GM19395 (cell line): Measurements from ENCODE around the gene SELENON.

ENCODE experiments used
- ATAC-seq: cut with Tn5 transposase; IDR thresholded peaks from one replicate; pipeline ENCODE4 v1.9.1; 2021; ENCODE audit warnings: mild to moderate bottlenecking, moderate library complexity; ENCODE audit not compliant: unreplicated experiment

The SELENON gene, protein sequence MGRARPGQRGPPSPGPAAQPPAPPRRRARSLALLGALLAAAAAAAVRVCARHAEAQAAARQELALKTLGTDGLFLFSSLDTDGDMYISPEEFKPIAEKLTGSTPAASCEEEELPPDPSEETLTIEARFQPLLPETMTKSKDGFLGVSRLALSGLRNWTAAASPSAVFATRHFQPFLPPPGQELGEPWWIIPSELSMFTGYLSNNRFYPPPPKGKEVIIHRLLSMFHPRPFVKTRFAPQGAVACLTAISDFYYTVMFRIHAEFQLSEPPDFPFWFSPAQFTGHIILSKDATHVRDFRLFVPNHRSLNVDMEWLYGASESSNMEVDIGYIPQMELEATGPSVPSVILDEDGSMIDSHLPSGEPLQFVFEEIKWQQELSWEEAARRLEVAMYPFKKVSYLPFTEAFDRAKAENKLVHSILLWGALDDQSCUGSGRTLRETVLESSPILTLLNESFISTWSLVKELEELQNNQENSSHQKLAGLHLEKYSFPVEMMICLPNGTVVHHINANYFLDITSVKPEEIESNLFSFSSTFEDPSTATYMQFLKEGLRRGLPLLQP

DNA sequence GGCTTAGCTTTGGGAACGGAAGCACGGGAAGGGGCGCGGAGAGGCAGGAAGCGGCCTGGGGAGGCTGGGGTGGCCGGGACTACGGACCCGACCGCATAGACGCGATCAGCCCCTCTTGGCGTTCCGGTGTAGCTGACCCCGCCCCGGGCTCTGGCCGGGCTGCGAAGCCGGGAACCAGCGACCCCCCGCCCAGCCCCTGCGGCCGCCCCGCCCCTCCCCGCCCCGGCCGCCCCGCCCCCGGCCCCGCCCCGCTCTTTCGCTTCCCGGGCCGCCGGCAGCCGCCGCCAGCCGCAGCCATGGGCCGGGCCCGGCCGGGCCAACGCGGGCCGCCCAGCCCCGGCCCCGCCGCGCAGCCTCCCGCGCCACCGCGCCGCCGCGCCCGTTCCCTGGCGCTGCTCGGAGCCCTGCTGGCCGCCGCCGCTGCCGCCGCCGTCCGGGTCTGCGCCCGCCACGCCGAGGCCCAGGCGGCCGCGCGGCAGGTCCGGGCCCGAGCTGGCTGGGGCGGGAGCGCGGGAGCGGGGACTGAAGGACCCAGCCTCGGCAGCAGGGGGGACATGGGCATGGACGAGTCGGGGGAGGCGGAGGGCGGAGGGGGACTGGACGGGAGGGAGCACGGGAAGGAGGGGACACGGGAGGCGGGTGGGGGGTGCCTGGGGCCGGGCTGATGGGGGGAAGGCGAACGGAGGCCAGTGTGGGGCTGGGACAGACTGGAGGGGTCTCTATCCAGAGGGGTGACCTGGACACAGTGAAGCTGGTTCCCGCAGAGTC, at the start of gene SELENON:
Gene SELENON (plus strand): TSS at position 259 of the 768 bp plus-strand sequence. CDS start 38 bp downstream, at position 297.
- no peak for ATAC-seq

DNA sequence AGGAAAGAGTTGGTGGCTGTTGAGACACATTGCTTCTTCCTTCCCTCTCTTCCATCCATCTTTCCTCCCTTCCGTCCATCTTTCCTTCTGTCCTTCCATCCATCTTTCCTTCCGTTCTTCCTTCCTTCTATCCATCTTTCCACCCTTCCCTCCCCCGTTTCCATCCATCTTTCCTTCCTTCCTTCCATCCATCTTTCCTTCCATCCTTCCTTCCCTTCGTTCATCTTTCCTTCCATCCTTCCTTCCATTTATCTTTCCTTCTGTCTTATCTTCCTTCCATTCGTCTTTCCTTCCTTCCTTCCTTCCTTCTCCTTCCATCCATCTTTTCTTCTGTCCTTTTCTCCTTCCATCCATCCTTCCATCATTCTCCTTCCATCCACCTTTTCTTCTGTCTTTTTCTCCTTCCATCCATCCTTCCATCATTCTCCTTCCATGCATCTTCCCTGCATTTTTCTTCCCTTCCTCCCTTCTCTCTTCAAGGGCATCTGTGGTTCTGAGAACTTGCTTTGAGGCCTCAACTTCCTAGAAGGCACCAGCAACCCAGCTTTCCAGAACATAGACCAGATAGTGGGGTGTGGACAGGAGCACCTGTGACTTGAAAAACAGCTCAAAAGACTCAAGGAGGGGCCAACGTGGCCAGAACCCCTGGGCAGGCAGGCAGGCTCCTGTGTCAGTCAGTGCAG, 48.9 kb upstream of the SELENON start:
- ATAC-seq = no peak

DNA sequence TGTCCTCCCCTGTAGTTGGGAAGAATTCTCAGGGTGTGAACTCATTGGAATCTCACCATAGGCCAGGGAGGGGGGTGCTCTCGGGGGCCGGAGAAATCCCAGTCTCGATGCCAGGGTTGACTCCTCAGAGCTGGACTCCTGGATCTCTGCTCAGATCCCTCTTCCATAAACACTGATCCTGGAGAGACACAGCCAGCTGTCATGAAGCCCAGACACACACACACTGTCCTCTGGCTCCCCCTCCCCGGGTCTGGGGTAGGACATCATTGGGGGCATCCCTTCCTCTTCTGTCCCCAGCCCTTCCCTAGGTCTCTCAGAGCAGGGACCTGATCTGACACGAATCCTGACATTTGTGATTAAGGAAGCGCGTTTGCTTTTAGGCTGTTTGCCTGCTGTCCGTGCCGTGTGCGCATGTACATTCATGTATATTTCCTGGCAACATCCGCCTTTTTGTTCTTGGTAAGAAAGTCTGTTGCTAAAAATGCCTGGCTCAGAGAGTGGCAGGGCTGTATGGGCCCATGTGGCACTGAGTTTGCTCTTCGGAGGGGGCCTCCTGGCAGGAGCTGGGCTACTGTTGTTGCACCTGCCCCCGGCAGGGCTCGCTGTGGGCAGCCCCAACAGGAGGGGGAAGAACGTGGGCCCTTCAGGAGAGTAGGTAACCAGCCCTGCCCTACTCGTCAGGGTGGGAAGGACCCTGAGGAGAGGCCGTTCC, 45.4 kb upstream of the SELENON start:
- no peak for ATAC-seq

DNA sequence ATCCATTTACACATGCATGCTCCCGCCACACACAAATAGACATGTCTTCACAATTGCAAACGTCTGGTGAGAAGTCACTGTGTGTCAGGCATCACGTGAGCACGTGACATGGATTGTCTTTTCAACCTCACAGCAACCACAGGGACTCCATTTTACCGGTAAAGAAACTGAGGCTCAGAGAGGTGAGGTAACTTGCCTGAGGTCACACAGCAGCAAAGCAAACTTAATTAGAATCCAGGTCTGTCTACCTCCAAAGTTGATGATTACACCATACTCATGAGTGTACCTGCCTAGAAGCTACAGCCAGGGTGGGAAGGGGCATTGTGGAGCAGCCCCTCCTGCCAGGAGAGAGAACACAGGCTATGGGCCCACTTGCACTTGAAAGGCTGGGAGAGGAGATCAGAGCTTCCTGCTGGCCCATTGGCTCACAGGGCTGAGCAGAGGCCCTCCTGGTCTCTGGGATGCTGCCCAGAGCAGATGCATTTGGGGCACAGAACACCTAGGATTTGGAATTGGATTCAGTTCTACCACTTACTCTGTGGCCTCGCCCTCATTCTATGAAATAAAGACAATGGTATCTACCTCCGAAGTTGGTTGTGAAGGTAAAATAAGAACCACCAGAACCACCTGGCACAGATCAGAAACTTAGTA, 44.4 kb upstream of the SELENON start:
- no peak for ATAC-seq

DNA sequence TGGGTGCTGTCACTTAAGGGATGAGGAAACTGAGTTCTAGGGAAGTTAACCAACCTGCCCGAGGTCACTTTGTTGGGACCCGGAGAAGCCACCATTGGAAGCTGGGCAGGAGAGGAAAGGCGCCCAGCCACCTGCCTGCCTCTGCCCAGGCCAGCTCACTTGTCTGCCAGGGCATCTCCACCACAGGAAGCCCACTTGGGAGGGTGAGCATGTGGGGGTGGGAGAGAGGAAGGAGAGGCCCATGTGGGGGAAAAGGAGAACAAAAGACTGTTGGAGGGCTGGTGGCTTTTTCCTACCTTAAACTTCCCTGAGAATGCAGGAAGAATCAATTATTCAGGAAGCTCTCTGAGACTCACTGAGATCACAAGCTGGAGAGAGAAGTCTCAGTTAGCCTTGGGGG, 43.8 kb upstream of the SELENON start:
- no peak for ATAC-seq

DNA sequence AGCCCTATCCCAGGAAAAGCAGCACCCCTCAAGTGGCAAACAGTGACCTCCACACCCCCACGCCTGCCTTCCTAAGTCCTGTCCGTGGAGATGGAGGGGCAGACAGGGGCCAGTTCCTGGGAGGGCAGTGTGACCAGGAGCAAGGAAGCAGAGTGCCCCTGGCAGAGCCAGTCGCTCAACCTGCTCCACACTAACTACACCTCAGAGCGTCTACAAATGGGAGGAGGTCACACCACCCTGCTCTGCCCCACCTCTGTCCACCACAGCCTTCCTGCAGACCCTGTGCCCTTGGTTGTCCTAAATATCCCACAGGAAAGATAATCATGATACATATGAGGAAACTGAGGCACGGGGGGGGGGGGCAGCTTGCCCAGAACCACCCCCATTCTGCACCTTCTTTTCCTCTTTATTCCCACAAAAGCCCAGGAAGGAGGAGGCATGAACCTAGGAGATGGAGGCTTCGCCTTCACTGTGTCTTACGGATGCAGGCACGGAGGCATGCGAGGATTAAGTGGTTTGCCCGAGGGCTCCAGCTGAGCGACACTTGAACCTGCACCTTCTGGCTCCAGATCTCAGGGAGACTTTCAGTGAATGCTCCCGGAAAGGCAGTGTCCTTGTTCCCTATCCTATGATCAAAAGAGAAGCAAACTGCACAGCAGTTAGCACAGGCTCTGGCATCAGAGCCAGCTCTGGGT, 42.7 kb upstream of the SELENON start:
- no peak for ATAC-seq

DNA sequence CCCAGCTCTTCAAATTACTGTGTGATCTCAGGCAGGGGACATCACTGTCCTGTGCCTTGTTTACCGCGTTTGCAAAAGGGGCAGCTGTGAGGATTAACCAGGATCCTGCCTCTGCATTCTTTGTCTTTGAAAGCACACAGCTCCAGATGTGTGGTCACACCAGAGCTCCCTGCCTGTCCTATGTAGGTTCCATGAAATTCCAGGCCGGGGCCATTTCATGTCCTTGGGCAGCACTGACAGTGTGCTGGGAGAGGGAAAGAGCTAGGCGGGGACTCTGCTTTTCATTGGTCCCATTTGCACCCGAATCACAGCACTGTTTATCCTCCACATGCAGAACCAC, 42.2 kb upstream of the SELENON start:
- ATAC-seq = no peak

DNA sequence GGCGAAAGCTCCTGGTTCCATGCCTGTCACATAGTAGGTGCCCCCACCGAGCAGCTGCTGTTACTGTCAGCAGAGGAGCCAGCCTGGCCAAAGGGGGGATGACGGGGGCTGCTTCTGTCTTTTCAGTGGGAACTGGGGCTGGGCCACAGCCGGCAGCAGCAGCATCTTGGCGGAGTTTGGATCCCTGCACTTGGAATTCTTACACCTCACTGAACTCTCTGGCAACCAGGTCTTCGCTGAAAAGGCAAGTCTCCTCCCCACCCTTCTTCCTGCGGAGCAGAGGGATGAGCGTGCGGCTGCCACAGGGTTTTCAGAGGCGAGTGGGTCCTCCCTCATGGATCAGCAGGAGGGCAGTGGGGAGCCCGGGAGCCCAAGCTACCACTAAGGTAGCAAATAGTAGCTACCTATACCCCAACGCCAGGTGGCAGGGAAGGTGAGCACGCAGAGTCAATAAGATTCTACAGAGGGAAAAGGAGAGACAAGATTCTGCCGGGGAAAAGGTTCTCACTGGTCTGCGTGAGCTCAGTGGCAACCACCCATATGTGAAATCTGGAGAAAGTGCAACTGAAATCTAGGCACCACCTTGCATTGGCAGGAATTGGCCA, 41.4 kb upstream of the SELENON start:
- no peak for ATAC-seq

DNA sequence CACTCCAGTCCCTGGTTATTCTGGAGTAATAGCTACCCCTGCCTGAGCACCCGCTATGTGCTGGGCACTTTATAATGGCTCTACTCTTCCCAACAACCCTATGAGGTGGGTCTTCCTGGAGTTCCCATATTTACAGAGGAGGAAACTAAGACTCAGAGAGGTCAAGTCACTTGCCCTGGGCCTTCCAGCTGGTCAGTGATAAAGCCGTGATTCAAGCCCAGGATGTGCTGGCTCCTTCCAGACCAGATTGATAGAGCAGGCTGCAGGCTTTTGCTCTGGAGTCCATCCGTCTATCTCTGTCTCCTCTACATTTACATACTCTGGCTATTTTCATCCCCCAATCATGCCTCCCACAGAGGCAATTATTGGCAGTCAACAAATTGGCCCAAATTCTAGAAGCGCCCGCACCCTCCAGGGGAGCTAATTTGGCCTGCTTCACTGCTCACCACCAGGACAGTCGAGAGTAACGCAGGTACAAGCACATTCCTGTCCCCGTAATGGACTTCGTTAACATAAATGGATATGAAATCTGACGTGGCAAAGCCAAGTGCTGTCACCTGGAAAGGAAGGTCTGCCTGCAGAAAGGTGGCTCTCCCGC, 39.8 kb upstream of the SELENON start:
- ATAC-seq = no peak

DNA sequence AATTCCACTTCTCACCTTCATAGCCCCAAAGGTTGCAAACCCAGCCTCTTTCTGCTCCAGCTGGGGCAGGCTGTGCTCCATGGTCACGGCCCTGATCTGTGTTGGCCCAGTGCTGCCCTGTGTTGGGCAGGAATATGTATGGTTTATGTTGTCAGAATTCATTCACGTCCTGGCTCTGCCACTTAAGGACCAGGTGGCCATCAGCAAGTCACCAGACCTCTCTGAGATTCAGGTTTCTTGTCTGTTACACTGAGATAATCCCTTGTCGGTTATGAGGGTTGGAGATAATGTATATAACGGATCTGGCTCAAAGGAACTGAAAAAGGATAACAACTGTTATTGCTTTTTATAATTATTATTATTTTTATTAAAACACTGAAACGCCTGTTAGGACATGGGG, 39.1 kb upstream of the SELENON start:
- ATAC-seq = no peak

DNA sequence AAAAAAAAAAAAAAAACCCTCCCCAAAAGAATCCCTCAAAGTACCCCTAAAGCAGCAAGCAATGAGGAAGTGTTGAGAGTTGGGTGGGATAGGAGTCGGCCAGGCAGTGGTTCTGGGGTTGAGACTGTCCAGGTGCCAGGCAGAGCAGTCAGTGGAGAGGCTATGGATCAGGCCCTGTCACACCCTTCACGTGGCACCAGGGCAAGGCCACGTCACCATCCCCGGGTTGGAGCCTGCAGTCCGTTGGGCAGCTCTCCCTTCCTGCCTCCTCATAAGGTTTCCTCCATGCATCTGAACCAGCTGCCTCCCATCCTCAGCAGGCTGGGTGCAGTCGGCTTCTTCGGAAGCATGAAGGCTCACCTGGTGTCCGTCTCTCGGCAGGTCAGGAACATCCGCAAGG, 36.5 kb upstream of the SELENON start:
- ATAC-seq = no peak

DNA sequence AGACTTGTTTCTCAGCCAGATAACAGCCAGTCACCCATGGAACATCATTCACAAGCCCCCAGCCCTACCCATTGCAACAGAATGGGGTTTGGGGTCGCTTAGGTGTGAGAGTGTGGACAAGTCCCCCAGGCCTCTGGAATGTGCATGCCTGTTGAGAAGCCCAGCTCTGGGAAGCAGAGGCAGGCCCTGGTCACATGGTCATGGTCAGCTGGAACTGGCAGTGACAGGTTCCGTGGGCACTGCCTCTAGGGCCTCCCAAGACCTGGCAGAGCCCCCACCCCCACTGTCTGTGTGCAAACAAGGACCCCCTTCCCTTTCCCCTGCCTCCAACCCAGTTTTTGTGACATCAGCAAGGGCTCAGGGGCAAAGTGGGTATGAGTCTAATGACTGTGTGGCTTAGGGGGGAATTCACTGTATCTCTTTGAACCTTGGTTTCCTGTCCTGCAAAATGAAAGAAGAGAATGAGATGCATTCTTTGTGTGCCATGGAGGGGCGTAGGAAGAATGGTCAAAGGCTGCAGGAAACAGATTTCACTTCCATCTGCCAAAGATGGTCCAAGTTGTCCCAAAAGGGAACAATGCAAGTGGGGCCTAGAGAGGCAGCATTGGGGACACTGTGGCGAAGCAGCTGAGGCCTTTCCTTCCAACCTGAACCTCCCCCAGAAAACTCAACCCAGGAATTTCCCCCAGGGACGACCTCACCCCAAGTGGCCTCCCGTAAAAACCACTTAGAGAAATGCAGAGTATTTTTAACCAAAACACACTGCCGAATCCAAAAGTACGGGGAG, 34.7 kb upstream of the SELENON start:
- ATAC-seq = no peak

DNA sequence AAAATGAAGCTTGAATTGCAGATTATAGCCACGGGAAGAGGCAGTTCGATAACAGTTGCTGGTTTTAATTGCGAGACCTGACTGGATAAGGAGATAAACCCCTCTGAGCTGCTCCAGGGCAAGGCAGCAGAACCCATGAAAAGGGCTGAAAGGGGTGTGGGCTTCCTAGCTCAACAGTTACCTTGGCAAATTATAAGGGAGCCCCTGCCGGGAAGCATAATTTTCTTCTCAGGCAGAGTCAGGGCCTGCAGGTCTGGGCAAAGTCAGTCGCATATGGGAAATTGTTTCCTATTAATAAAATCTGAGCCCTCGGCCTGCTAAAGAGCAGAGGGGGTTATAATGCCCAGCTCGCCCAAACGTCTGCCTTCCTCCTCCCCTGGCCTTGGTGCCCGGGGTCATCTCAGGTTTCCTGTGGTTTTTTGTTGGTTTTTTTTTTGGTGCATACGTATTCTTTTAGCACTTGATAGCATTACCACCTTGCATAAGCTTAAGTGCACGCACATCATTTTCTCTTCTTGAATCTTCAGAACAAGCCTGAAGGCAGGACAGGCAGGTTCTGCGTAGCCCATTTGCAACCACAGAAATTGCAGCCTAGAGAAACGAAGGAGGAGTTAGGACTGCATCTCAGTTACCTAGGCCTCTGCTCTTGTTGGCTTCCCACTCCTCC, 33.9 kb upstream of the SELENON start:
- no peak for ATAC-seq

DNA sequence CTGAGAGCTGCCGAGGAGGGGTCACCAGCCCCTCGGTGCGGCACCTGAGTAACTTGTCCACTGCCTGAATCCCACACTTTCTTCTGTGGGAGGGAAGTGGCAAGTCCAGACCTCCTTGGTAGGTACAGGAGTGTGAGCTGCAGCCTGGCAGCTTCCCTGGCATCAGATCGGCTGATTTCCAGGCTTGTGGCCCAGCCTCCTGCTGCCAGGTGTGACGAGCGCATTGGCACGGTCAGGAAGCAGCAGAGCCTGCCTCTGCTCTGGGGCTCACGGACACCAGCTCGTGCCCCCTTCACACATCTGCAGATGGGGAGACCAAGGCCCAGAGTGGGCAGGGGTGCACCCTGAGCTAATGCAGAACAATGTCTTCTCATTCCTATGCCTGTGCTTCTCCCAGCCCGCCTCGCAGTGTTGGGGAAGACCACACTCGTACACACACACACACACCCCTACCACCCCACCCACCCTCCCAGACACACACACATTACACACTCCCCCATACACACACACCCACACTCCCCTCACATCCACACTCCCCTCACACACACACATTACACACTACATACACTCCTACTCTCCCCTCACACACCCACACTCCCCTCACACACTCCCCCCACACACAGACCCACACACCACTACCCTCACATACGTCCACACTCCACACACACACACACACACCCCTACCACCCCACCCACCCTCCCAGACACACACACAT, 33.1 kb upstream of the SELENON start:
- no peak for ATAC-seq

DNA sequence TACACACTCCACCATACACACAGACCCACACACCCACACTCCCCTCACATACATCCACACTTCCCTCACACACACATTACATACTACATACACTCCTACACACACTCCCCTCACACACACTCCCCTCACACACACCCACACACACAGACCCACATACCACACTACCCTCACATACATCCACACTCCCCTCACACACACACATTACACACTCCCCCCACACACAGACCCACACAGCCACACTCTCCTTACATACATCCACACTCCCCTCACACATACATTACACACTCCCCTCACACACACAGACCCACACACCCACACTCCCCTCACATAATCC, 32.6 kb upstream of the SELENON start:
- ATAC-seq = no peak

DNA sequence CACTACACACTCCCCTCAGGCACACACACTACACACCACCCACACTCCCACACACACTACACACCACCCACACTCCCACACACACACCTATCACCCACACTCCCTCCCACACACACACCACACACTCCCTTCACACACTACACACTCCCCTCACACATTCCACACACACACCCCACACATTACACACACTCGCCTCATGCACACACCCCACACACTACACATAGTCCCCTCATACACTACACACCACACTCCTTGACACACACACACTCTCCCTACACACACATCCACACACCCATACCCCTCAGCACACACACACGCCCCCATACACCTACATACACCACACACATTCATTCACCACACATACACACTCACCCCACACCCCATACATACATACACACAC, 31.0 kb upstream of the SELENON start:
- ATAC-seq = no peak
